Right ventricle myocardium inferior (tissue), 1 donor: ENCODE results near the gene POP4. TPM values are rescaled to one million over a fixed set of nuclear protein-coding genes. Genes with fewer than 3 reads are reported as not detected.
"Not testable (repeated sequence)": the region's sequence is repeated elsewhere in the genome, so short reads cannot be mapped to it uniquely, and the experiment has no call there.

Experiments
- ATAC-seq: fragments of 200-7000 bp; cut with Tn5 transposase; one replicate; pipeline ENCODE4 v1.9.1; 2020; ENCODE audit warnings: mild to moderate bottlenecking, moderate library complexity
- DNase-seq: peaks from one replicate; pipeline ENCODE4 v3.0.0; 2021; ENCODE audit errors: missing footprints
- intact Hi-C: fragments of 100-400 bp; cut with DNase I; formaldehyde crosslinking; loops from one replicate; pipeline ENCODE4 v1.11.0; 2022
- total RNA-seq: library from RNA; stranded (reverse); fragmentation: NEBNext Ultra II Directional; extraction: Animal tissue kit (Norgen Biotek cat#: 25700); gene quantifications from one replicate; pipeline ENCODE4 v1.2.1, GENCODE V29; 2021
- donor health status: DM: no; HTN: yes; CAD: no; lungs with severe emphysema.

The POP4 gene
- total RNA-seq, 1 donor from 2014 or later = 58.0 TPM

GRCh38 chr19:29624489-29625185 lies 18.6 kb downstream of the POP4 start:
- DNase-seq (no peak), ATAC-seq (no peak)
- intact Hi-C loops = no loop called here

DNA sequence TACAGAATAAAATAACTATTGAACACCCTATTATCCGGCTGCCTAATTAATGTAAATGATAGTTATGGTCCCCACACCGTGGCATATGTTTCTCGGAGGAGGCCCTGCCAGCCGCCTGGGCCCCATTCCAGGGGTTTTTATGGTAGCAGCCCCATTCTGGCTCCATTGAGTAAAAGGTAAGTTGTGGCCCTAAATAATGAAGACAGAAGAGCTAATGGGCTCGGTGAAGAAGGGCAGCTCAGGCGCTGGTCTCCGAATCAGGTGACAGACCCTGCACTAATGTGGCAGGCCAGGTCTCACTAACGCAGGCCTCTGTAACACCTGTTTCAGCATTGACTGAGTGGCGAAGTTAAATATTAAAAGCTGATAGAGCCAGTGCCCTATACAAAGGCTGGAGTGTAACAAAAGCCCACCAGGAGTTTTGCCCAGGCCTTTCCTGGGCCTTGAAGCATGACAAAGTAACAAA lies 19.1 kb downstream of the POP4 start:
- DNase-seq (no peak), ATAC-seq (no peak)
- intact Hi-C loops = no loop called here

GRCh38 chr19:29626386-29626785 lies 20.3 kb downstream of the POP4 start:
- DNase-seq (no peak), ATAC-seq (no peak)
- intact Hi-C loops = no loop called here

DNA sequence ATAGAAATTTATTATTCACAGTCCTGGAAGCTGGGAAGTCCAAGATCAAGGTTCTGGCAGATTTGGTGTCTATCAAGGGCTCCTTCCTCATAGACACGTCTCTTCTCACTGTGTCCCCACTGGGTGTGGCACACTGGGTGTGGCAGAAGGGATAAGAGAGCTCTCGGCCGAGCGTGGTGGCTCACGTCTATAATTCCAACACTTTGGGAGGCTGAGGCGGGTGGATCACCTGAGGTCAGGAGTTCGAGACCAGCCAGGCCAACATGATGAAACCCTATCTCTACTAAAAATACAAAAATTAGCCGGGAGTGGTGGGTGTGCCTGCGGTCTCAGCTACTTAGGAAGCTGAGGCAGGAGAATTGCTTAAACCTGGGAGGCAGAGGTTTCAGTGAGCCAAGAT lies 20.7 kb downstream of the POP4 start:
- ATAC-seq, DNase-seq, intact Hi-C loops: not testable (repeated sequence)

GRCh38 chr19:29628661-29629385 lies 22.7 kb downstream of the POP4 start:
- DNase-seq (no peak), ATAC-seq (no peak)
- intact Hi-C loops = no loop called here

DNA sequence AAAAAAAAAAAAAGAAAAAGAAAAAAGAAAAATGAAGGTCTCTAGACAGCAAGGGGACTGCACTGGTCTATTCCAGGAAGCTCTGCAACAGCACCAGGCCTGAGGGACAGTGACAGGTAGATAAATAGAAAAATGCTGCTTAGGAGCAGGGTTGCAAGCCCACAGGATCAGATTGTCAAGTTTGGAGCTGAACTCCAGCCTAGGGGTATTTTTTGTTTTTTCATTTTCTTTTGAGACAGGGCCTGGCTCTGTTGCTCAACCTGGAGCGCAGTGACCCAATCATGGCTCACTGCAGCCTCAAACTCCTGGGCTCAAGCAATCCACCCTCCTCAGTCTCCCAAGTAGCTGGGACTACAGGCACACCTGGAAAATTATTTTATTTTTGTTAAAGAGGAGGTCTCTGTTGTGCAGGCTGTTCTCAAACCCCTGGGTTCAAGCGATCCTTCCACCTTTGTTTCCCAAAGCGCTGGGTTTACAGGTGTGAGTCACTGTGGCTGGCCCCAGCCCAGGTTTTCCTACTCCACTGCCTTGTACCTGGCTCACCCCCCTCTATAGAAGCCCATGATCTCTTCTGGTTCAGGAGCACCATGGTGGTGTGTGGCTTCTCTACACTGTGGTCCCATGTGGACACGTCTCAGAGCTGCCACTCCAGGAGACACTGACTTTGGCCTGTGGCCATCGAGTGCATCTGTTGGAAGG lies 23.9 kb downstream of the POP4 start:
- intact Hi-C loops = no loop called here
- DNase-seq (no peak), ATAC-seq (no peak)

GRCh38 chr19:29630655-29631054 lies 24.6 kb downstream of the POP4 start:
- DNase-seq (no peak), ATAC-seq (no peak)
- intact Hi-C loops = no loop called here

DNA sequence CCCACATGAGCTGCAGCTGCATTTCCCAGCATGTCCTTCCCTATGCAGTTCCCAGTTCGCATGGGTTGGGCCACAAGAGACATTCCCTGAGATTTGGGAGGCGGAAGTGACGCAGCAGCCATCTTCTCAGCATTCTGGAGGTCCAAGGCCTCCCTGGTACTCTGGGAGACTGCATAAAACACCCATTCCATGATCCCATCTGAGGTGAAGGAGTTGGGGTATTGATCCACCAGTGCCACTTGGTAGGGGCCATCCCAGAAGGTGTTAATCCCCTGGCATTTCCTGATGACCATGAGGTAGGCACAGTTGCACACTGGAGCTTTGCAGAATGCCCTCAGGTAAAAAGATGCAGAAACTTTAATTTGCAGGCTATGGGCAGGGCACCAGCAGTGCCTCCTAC lies 25.4 kb downstream of the POP4 start:
- intact Hi-C loops = no loop called here
- ATAC-seq = no peak
- DNase-seq = no peak

- ATAC-seq (no peak), DNase-seq (no peak)
- intact Hi-C loops = no loop called here
These were observed 27.9 kb downstream of the POP4 start for GRCh38 chr19:29634002-29634401.

- intact Hi-C loops = no loop called here
- ATAC-seq (no peak), DNase-seq (no peak)
These were observed 28.5 kb downstream of the POP4 start for GRCh38 chr19:29634423-29635130.

DNA sequence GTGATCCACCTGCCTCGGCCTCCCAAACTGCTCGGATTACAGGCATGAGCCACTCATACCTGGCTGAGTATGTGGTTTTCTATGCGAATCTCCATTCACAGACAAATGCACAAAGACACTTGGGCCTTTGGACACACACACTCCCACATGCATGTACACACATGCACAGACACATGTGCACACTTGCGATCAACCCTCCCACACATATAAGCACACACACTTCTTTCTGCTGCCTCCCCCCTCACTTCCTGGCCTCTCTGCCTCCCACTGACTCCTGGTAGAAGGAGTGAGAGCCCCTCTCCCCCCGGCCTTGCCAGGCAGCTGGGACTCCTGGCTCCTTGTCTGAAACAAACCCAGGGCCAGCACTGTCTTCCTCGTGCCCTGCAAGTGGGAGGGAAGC lies 29.9 kb downstream of the POP4 start:
- ATAC-seq = no peak
- intact Hi-C loops = no loop called here
- no peak for DNase-seq

DNA sequence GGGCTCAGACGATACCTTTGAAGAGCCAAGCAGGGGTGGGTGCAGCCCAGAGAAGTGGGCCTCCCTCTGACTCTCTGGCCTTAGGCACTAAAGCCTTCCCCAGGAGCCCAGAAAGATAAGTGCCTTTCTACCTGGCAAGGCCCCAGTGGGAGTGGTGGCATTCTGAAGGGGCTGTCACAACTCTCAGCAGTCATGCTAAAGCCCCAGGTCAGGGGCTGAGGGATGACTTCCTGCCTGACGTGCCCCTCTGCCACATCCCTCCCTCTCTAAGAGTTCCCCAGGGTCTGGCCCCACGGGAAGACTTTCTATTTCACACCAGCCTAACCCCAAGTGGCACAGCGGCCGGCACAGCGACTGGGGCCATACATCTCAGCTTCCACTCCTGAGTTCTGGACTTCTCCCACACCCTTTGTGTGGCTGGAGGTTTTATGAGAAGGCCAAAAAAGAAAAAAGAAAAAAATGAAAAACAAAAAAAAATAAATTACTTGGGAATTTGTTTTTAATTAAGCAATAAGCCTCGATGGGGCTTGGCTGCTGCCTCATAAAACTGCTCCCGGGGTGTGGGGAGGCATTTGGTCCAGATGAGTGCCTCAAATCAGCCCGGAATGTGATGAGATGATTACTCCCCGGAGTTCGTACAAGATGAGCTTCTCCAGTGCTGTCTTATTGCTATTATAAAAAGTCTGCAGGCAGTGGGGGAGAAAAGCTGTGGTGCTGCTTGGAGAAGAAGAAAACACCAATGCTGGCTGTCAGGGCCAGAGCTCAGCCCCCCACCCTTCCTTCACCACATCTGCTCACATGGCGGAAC lies 30.7 kb downstream of the POP4 start:
- ATAC-seq (no peak), DNase-seq (no peak)
- intact Hi-C loops = no loop called here

- intact Hi-C loops = no loop called here
- ATAC-seq (no peak), DNase-seq (no peak)
These were observed 33.0 kb downstream of the POP4 start for GRCh38 chr19:29639086-29639485.

- DNase-seq (no peak), ATAC-seq (no peak)
- intact Hi-C loops = no loop called here
These were observed 34.1 kb downstream of the POP4 start for GRCh38 chr19:29640231-29640630.

- intact Hi-C loops = no loop called here
- ATAC-seq (no peak), DNase-seq (no peak)
These were observed 35.5 kb downstream of the POP4 start for GRCh38 chr19:29641597-29641996.

- ATAC-seq = no peak
- no peak for DNase-seq
- intact Hi-C loops = no loop called here
These were observed 37.4 kb downstream of the POP4 start for GRCh38 chr19:29643361-29643935.

GRCh38 chr19:29644210-29644609 lies 38.1 kb downstream of the POP4 start:
- DNase-seq (no peak), ATAC-seq (no peak)
- intact Hi-C loops = no loop called here

GRCh38 chr19:29645491-29645867 lies 39.4 kb downstream of the POP4 start:
- ATAC-seq (no peak), DNase-seq (no peak)
- intact Hi-C loops = loop anchor here (5.0 kb wide), 1 partner anchor 42 kb away; no protein-coding TSS in a partner anchor
